HepG2 (cell line): ENCODE measurements around the gene RUNX3. TPM values are rescaled to one million over a fixed set of nuclear protein-coding genes. Genes with fewer than 3 reads are reported as not detected.

Experiments used
- AKAP8 ChIP-seq: sonication (generic); formaldehyde crosslinking; IDR thresholded peaks from 2 replicates; pipeline ENCODE4 v1.5.1; 2020; ENCODE audit warnings: mild to moderate bottlenecking, missing genetic modification reagents
- CBX5 ChIP-seq: sonication (generic); formaldehyde crosslinking; IDR thresholded peaks from 2 replicates; pipeline ENCODE4 v1.4.0; 2020; ENCODE audit warnings: missing genetic modification reagents, borderline replicate concordance
- CCDC6 ChIP-seq: sonication (generic); formaldehyde crosslinking; IDR thresholded peaks from 2 replicates; pipeline ENCODE4 v1.8.1; 2022; ENCODE audit warnings: mild to moderate bottlenecking, missing genetic modification reagents, moderate library complexity
- DZIP1 ChIP-seq: sonication (generic); formaldehyde crosslinking; IDR thresholded peaks from 2 replicates; pipeline ENCODE4 v1.5.0; 2020; ENCODE audit warnings: mild to moderate bottlenecking, missing genetic modification reagents
- ETV5 ChIP-seq: IDR thresholded peaks from 2 replicates; pipeline ENCODE4 v1.6.1; 2018; ENCODE audit warnings: missing biosample characterization, missing genetic modification reagents, inconsistent platforms, borderline replicate concordance
- FOSL1 ChIP-seq: sonication (generic); formaldehyde crosslinking; IDR thresholded peaks from 2 replicates; pipeline ENCODE4 v1.9.0; 2021; ENCODE audit warnings: missing genetic modification reagents, borderline replicate concordance
- HIVEP1 ChIP-seq: sonication (generic); formaldehyde crosslinking; IDR thresholded peaks from 2 replicates; pipeline ENCODE4 v1.4.0; 2020; ENCODE audit warnings: mild to moderate bottlenecking, missing genetic modification reagents
- KLF16 ChIP-seq, 2 experiments: sonication (generic) in 1 of 2; formaldehyde crosslinking in 1 of 2; IDR thresholded peaks; 2 replicates each; pipeline versions ENCODE4 v1.6.1 to v1.8.0; 2016 to 2023; ENCODE audit warnings: missing genetic modification reagents in 2 of 2, missing compliant biosample characterization in 1 of 2
- MED1 ChIP-seq: sonication (generic); formaldehyde crosslinking; IDR thresholded peaks from 2 replicates; pipeline ENCODE4 v1.4.0; 2020; ENCODE audit warnings: missing genetic modification reagents
- NR1H2 ChIP-seq: sonication (generic); formaldehyde crosslinking; IDR thresholded peaks from 2 replicates; pipeline ENCODE4 v1.8.1; 2022; ENCODE audit warnings: low read depth, missing genetic modification reagents, borderline replicate concordance
- ONECUT2 ChIP-seq: sonication (generic); formaldehyde crosslinking; IDR thresholded peaks from 2 replicates; pipeline ENCODE4 v1.4.0; 2020; ENCODE audit warnings: missing genetic modification reagents
- PATZ1 ChIP-seq: sonication (generic); formaldehyde crosslinking; IDR thresholded peaks from 2 replicates; pipeline ENCODE4 v1.4.0; 2020; ENCODE audit warnings: missing genetic modification reagents
- PAWR ChIP-seq: sonication (generic); formaldehyde crosslinking; IDR thresholded peaks from 2 replicates; pipeline ENCODE4 v1.4.0; 2020; ENCODE audit warnings: missing genetic modification reagents, mild to moderate bottlenecking, borderline replicate concordance
- REXO4 ChIP-seq: sonication (generic); formaldehyde crosslinking; IDR thresholded peaks from 2 replicates; pipeline ENCODE4 v1.8.0; 2022; ENCODE audit warnings: missing genetic modification reagents, mild to moderate bottlenecking, borderline replicate concordance
- SALL1 ChIP-seq: sonication (generic); formaldehyde crosslinking; IDR thresholded peaks from 2 replicates; pipeline ENCODE4 v1.8.0; 2022; ENCODE audit warnings: mild to moderate bottlenecking, missing genetic modification reagents
- SMAD3 ChIP-seq: sonication (generic); formaldehyde crosslinking; IDR thresholded peaks from 2 replicates; pipeline ENCODE4 v1.4.0; 2020; ENCODE audit warnings: missing genetic modification reagents
- ZBTB43 ChIP-seq: sonication (generic); formaldehyde crosslinking; conservative IDR thresholded peaks from 2 replicates; pipeline ENCODE4 v1.4.0; 2020; ENCODE audit warnings: missing genetic modification reagents
- ZKSCAN8 ChIP-seq: IDR thresholded peaks from 2 replicates; pipeline ENCODE4 v1.6.1; 2016; ENCODE audit warnings: borderline replicate concordance, missing genetic modification reagents, missing compliant biosample characterization
- ZNF280B ChIP-seq: sonication (generic); formaldehyde crosslinking; IDR thresholded peaks from 2 replicates; pipeline ENCODE4 v1.5.0; 2020; ENCODE audit warnings: missing genetic modification reagents, mild to moderate bottlenecking, borderline replicate concordance
- ZNF317 ChIP-seq: sonication (generic); formaldehyde crosslinking; IDR thresholded peaks from 2 replicates; pipeline ENCODE4 v1.5.0; 2020; ENCODE audit warnings: mild to moderate bottlenecking, missing genetic modification reagents
- ZNF512 ChIP-seq: sonication (generic); formaldehyde crosslinking; IDR thresholded peaks from 2 replicates; pipeline ENCODE4 v1.4.0; 2020; ENCODE audit warnings: mild to moderate bottlenecking, missing genetic modification reagents
- ZNF883 ChIP-seq: sonication (generic); formaldehyde crosslinking; IDR thresholded peaks from 2 replicates; pipeline ENCODE4 v1.5.1; 2020; ENCODE audit warnings: mild to moderate bottlenecking, missing genetic modification reagents; ENCODE audit errors: not compliant biosample characterization
- polyA plus RNA-seq, 8 experiments: library from polyadenylated mRNA; depleted of rRNA in 3 of 8; stranded (reverse) in 7 of 8; unstranded in 1 of 8; fragments of >200 nt; fragmentation: Illumina TruSeq in 4 of 8; extraction: Trizol in 4 of 8; gene quantifications; 2 replicates each; pipeline versions ENCODE4 v1.2.1 to v1.2.3, GENCODE V29; 2011 to 2016; ENCODE audit warnings: low read depth in 4 of 8, missing spikeins in 1 of 8, mixed read lengths in 1 of 8; ENCODE audit not compliant: insufficient read depth in 1 of 8
- total RNA-seq, 5 experiments: library from RNA; depleted of rRNA; stranded (reverse); fragments of >200 nt; fragmentation: Illumina TruSeq; extraction: Trizol; gene quantifications; 2 replicates each; pipeline ENCODE4 v1.2.3, GENCODE V29; 2016; ENCODE audit warnings: low read depth in 1 of 5

Gene RUNX3
- total and polyA plus RNA-seq, 2 of the 13 experiments (the other 11 are each of a cell fraction or from before 2014, with no cell fraction given): 0.04 to 0.22 TPM

- TF ChIP-seq KLF16 (CRISPR knock-in tag; IDR thresholded peaks at IDR 0.05) (no peak), FOSL1 (CRISPR knock-in tag) (no peak), CBX5 (CRISPR knock-in tag) (no peak), ETV5 (0 out of 2 replicates have a peak, but pooled peaks have one; percentile 21), ZNF317 (CRISPR knock-in tag) (no peak), ZNF512 (CRISPR knock-in tag) (no peak), PATZ1 (no peak), ZNF280B (no peak), NR1H2 (CRISPR knock-in tag) (no peak), PAWR (no peak), ZKSCAN8 (CRISPR knock-in tag) (no peak), SALL1 (CRISPR knock-in tag) (0 out of 2 replicates have a peak, but pooled peaks have one; percentile 8), CCDC6 (CRISPR knock-in tag) (no peak), ONECUT2 (no peak), ZNF883 (no peak), AKAP8 (CRISPR knock-in tag) (no peak), SMAD3 (no peak), ZBTB43 (CRISPR knock-in tag) (no peak), MED1 (no peak), HIVEP1 (CRISPR knock-in tag) (no peak), DZIP1 (no peak), REXO4 (no peak)
Observed at GRCh38 chr1:24860841-24861240, 69.2 kb downstream of the RUNX3 start (continued).
